Mesenchymal stem cell (in vitro differentiated cells and primary cell): Measurements from ENCODE around the gene CTSA.

Experiments used
- DNase-seq: peaks from one replicate; pipeline ENCODE4 v3.0.0-alpha.2; 2013
- H2AFZ ChIP-seq: one replicate; pipeline ENCODE4 v1.6.1; 2013; ENCODE audit warnings: low read depth, mild to moderate bottlenecking, control low read depth, inconsistent platforms, low read length, moderate library complexity
- H2AK5ac ChIP-seq: 2 replicates; pipeline ENCODE4 v1.6.1; 2013; ENCODE audit warnings: low read length, moderate library complexity, mild to moderate bottlenecking, inconsistent platforms; ENCODE audit not compliant: severe bottlenecking
- H2BK120ac ChIP-seq: one replicate; pipeline ENCODE4 v1.6.1; 2013; ENCODE audit warnings: low read depth, mild to moderate bottlenecking, inconsistent platforms, low read length, moderate library complexity
- H2BK12ac ChIP-seq, 2 experiments: one replicate each; pipeline ENCODE4 v1.6.1; 2013; ENCODE audit warnings: inconsistent platforms in 2 of 2, low read length in 2 of 2, mild to moderate bottlenecking in 2 of 2, moderate library complexity in 2 of 2, control low read depth in 1 of 2
- H2BK15ac ChIP-seq: one replicate; pipeline ENCODE4 v1.6.1; 2013; ENCODE audit warnings: mild to moderate bottlenecking, low read depth, inconsistent platforms; ENCODE audit not compliant: poor library complexity, severe bottlenecking
- H2BK5ac ChIP-seq: 2 replicates; pipeline ENCODE4 v1.6.1; 2013; ENCODE audit warnings: low read depth, mild to moderate bottlenecking, low read length, control low read depth, inconsistent platforms; ENCODE audit not compliant: poor library complexity, severe bottlenecking
- H3K14ac ChIP-seq, 2 experiments: one replicate each; pipeline ENCODE4 v1.6.1; 2013; ENCODE audit warnings: inconsistent platforms in 2 of 2, low read length in 2 of 2, control low read depth in 1 of 2, mild to moderate bottlenecking in 1 of 2, moderate library complexity in 1 of 2
- H3K18ac ChIP-seq, 2 experiments: one replicate each; pipeline ENCODE4 v1.6.1; 2013; ENCODE audit warnings: inconsistent platforms in 2 of 2, low read length in 2 of 2, control low read depth in 1 of 2, low read depth in 1 of 2, mild to moderate bottlenecking in 1 of 2
- H3K23ac ChIP-seq, 2 experiments: one replicate each; pipeline ENCODE4 v1.6.1; 2013; ENCODE audit warnings: inconsistent platforms in 2 of 2, low read length in 2 of 2, mild to moderate bottlenecking in 2 of 2, moderate library complexity in 2 of 2, control low read depth in 1 of 2
- H3K27ac ChIP-seq: 2 replicates; pipeline ENCODE4 v1.5.1; 2013; ENCODE audit warnings: mild to moderate bottlenecking, moderate library complexity, low read length, control low read depth, inconsistent platforms; ENCODE audit not compliant: poor library complexity, severe bottlenecking
- H3K27me3 ChIP-seq, 2 experiments: 2 replicates each; pipeline versions ENCODE4 v1.6.1 to v1.7.0; 2013; ENCODE audit warnings: low read length in 2 of 2, mild to moderate bottlenecking in 2 of 2, moderate library complexity in 2 of 2, control low read depth in 1 of 2, inconsistent platforms in 1 of 2; ENCODE audit not compliant: control insufficient read depth in 1 of 2, insufficient read depth in 1 of 2
- H3K36me3 ChIP-seq, 2 experiments: 2 replicates each; pipeline versions ENCODE4 v1.6.1 to v1.7.0; 2013; ENCODE audit warnings: low read length in 2 of 2, control low read depth in 1 of 2, inconsistent platforms in 1 of 2, low read depth in 1 of 2, mild to moderate bottlenecking in 1 of 2; ENCODE audit not compliant: insufficient read depth in 2 of 2, control insufficient read depth in 1 of 2
- H3K4ac ChIP-seq, 2 experiments: one replicate each; pipeline ENCODE4 v1.6.1; 2013; ENCODE audit warnings: inconsistent platforms in 2 of 2, low read length in 2 of 2, mild to moderate bottlenecking in 2 of 2, moderate library complexity in 2 of 2, control low read depth in 1 of 2, low read depth in 1 of 2
- H3K4me1 ChIP-seq: 2 replicates; pipeline ENCODE4 v1.6.1; 2013; ENCODE audit warnings: low read depth, low read length, control low read depth; ENCODE audit not compliant: control insufficient read depth, insufficient read depth
- H3K4me2 ChIP-seq: 2 replicates; pipeline ENCODE4 v1.6.1; 2013; ENCODE audit warnings: low read length, mild to moderate bottlenecking, inconsistent platforms; ENCODE audit not compliant: poor library complexity, severe bottlenecking
- H3K4me3 ChIP-seq, 2 experiments: 2 replicates each; pipeline versions ENCODE4 v1.5.1 to v1.7.0; 2013; ENCODE audit warnings: low read length in 2 of 2, mild to moderate bottlenecking in 2 of 2, control low read depth in 1 of 2, low read depth in 1 of 2; ENCODE audit not compliant: insufficient read depth in 1 of 2
- H3K79me1 ChIP-seq: replicated peaks from 2 replicates; pipeline ENCODE4 v1.6.1; 2013; ENCODE audit warnings: mild to moderate bottlenecking, control low read depth, low read length, inconsistent platforms; ENCODE audit not compliant: poor library complexity, severe bottlenecking
- H3K9ac ChIP-seq: 2 replicates; pipeline ENCODE4 v1.7.0; 2013; ENCODE audit warnings: mild to moderate bottlenecking, low read length, moderate library complexity
- H3K9me3 ChIP-seq: 2 replicates; pipeline ENCODE4 v1.7.0; 2013; ENCODE audit warnings: mild to moderate bottlenecking, low read length; ENCODE audit not compliant: control insufficient read depth
- H4K8ac ChIP-seq: one replicate; pipeline ENCODE4 v1.6.1; 2013; ENCODE audit warnings: inconsistent platforms, mild to moderate bottlenecking, low read length, moderate library complexity
- H4K91ac ChIP-seq: one replicate; pipeline ENCODE4 v1.6.1; 2013; ENCODE audit warnings: mild to moderate bottlenecking, low read length, inconsistent platforms
- WGBS: methylation state at CpG from one replicate; pipeline ENCODE4 v1.1.7; 2013; ENCODE audit warnings: mixed read lengths; 5-methylcytosine and 5-hydroxymethylcytosine counted together

The CTSA gene

GRCh38 chr20:45853484-45853883, 37.7 kb upstream of the CTSA start:
- Histone ChIP-seq H3K4me1 (peaks cover 22% of the 10 kb centered on the region), H3K79me1 (peaks cover 35% of the 10 kb centered on the region), H3K14ac (no peak overlapping the region), H2BK5ac (no peak overlapping the region), H3K9ac (no peak overlapping the region), H2BK12ac (no peak overlapping the region), H3K4me3 (no peak overlapping the region), H3K18ac (no peak overlapping the region), H3K9me3 (no peaks in the 10 kb centered on the region), H3K36me3 (peaks cover 18 to 45% of the 10 kb centered on the region in 2 experiments), H3K4me2 (no peak overlapping the region), H2BK15ac (no peak overlapping the region), H3K23ac (no peak overlapping the region), H3K4ac (no peak overlapping the region), H2BK120ac (no peak overlapping the region), H2AFZ (no peak overlapping the region), H4K8ac (no peak overlapping the region), H2AK5ac (no peak overlapping the region), H4K91ac (no peak overlapping the region), H3K27me3 (no peaks in the 10 kb centered on the region), H3K27ac (no peak overlapping the region)
- 89% methylated on average over 1 of the region's 2 CpGs for WGBS
- DNase-seq: no peak

- no peak within 1 kb of the TSS for H2BK12ac ChIP-seq
- H3K27me3 ChIP-seq: no peaks in the 10 kb centered on the region
- peak within 1 kb of the TSS; percentile 38 for H2BK120ac ChIP-seq
- H4K91ac ChIP-seq: peak within 1 kb of the TSS; percentile 34
- peak within 1 kb of the TSS; percentile 21 to 83 for H3K14ac ChIP-seq
- no peak within 1 kb of the TSS for H2BK5ac ChIP-seq
- no peaks in the 10 kb centered on the region for H3K9me3 ChIP-seq
- H3K23ac ChIP-seq: peak within 1 kb of the TSS in 1 of 2 experiments; percentile 23
- peaks cover 23% of the 10 kb centered on the region for H3K4me1 ChIP-seq
- peaks cover 32% of the 10 kb centered on the region for H3K79me1 ChIP-seq
- DNase-seq: peak; percentile 100
- peak within 1 kb of the TSS; percentile 79 to 94 for H3K4me3 ChIP-seq
- H2AK5ac ChIP-seq: peak within 1 kb of the TSS; percentile 57
- peak within 1 kb of the TSS; percentile 83 for H2AFZ ChIP-seq
- H3K27ac ChIP-seq: peak within 1 kb of the TSS; percentile 73
- H3K9ac ChIP-seq: peak within 1 kb of the TSS; percentile 90
- peak within 1 kb of the TSS in 1 of 2 experiments; percentile 88 for H3K4ac ChIP-seq
- peak within 1 kb of the TSS; percentile 96 for H4K8ac ChIP-seq
- peak within 1 kb of the TSS; percentile 78 to 90 for H3K18ac ChIP-seq
- H3K36me3 ChIP-seq: peaks cover 5 to 21% of the 10 kb centered on the region in 2 experiments
- peak within 1 kb of the TSS; percentile 77 for H2BK15ac ChIP-seq
- peak within 1 kb of the TSS; percentile 64 for H3K4me2 ChIP-seq
- under 1% methylated on average over 35 of the region's 36 CpGs for WGBS
These were observed 33.8 kb upstream of the CTSA start, which contains the start of the genes ACOT8 and ZSWIM3 for GRCh38 chr20:45857114-45857881. Gene ACOT8 (minus strand): TSS chr20:45857392. CDS start chr20:45857315, 77 bp downstream. Gene ZSWIM3 (plus strand): TSS chr20:45857614. CDS start chr20:45857826, 212 bp downstream.

- H3K27ac ChIP-seq: peak overlapping the region; percentile 12
- H3K23ac ChIP-seq: no peak overlapping the region
- H3K4me2 ChIP-seq: peak overlapping the region; percentile 64
- H3K18ac ChIP-seq: peak overlapping the region; percentile 1 to 34
- H4K91ac ChIP-seq: peak overlapping the region; percentile 34
- WGBS: 8% methylated on average over 4 of the region's 13 CpGs
- H3K79me1 ChIP-seq: peaks cover 35% of the 10 kb centered on the region
- peaks cover 23% of the 10 kb centered on the region for H3K4me1 ChIP-seq
- H2AK5ac ChIP-seq: peak overlapping the region; percentile 57
- peak overlapping the region in 1 of 2 experiments; percentile 88 for H3K4ac ChIP-seq
- H3K36me3 ChIP-seq: peaks cover 5 to 21% of the 10 kb centered on the region in 2 experiments
- H3K9me3 ChIP-seq: no peaks in the 10 kb centered on the region
- no peak overlapping the region for H2BK120ac ChIP-seq
- no peaks in the 10 kb centered on the region for H3K27me3 ChIP-seq
- peak overlapping the region; percentile 59 to 94 for H3K4me3 ChIP-seq
- H3K9ac ChIP-seq: peak overlapping the region; percentile 90
- peak overlapping the region; percentile 8 for H2BK15ac ChIP-seq
- DNase-seq: no peak
- no peak overlapping the region for H2BK12ac ChIP-seq
- H2BK5ac ChIP-seq: no peak overlapping the region
- peak overlapping the region; percentile 49 for H2AFZ ChIP-seq
- H4K8ac ChIP-seq: peak overlapping the region; percentile 96
- peak overlapping the region in 1 of 2 experiments; percentile 21 for H3K14ac ChIP-seq
These were observed 33.3 kb upstream of the CTSA start for GRCh38 chr20:45857882-45858216.

- Histone ChIP-seq H3K36me3 (peaks cover 3% of the 10 kb centered on the region in 2 experiments), H2BK12ac (no peak overlapping the region), H3K14ac (no peak overlapping the region), H2BK120ac (no peak overlapping the region), H3K18ac (no peak overlapping the region), H3K4me3 (no peak overlapping the region), H3K27ac (no peak overlapping the region), H2BK5ac (no peak overlapping the region), H3K9ac (no peak overlapping the region), H3K79me1 (peaks cover 27% of the 10 kb centered on the region), H3K4me1 (peaks cover 21% of the 10 kb centered on the region), H4K91ac (no peak overlapping the region), H3K4ac (no peak overlapping the region), H3K23ac (no peak overlapping the region), H2AFZ (no peak overlapping the region), H3K27me3 (no peaks in the 10 kb centered on the region), H3K9me3 (no peaks in the 10 kb centered on the region), H3K4me2 (no peak overlapping the region), H2BK15ac (no peak overlapping the region), H4K8ac (no peak overlapping the region), H2AK5ac (no peak overlapping the region)
- DNase-seq: no peak
- WGBS: 100% methylated on average over 5 of the region's 5 CpGs
These were observed 31.2 kb upstream of the CTSA start for GRCh38 chr20:45859916-45860315.
